GF-D8 (cell line): ENCODE results near the gene AQP1.

Source experiments
- DNase-seq: peaks from one replicate; lab custom pipeline; 2025; lab: John Stamatoyannopoulos, UW

Gene AQP1

GRCh38 chr7:30884881-30885280 is 26.8 kb upstream of the AQP1 start:
- no peak for DNase-seq

DNA sequence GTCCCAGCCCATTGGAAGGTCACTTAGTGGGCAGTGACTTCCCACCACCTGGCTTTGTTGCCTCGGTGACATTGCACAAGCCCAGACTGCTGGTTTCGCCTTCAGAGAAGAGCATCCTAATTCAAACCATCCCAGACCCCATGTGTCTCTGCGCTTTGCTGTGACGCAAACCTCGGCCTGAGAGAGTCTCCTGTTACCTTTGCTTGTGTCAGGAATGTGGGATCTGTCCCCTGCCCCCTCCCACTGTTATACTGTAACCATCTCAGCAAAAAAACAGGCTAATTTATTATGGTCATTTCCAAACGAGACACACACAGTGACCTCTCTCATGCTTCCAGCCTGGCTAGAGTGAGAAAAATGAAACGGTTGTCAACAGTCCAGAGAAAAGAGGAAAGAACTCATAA is 25.0 kb upstream of the AQP1 start:
- no peak for DNase-seq

DNA sequence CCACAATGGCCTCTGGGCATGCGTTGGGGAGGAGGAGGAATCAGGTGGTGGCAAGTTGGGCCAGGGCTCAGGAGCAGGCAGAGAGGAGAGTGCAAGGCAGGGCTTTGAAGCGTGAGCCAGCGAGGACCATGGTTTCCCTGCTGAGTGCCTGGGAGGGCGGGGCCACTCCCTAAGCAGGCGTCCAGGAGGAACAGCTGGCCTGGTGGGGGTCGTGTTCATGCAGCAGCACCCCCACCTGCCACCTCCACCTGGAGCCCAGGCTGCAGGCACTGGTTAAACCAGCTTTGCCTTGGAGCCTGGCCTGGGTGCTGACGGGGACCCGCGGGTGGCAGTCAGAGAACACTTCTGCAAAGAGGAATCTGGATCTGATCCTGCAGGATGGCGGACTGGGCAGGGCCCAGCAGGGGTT is 24.2 kb upstream of the AQP1 start:
- no peak for DNase-seq

- no peak for DNase-seq
These were observed 22.9 kb upstream of the AQP1 start for GRCh38 chr7:30888747-30889146.

DNA sequence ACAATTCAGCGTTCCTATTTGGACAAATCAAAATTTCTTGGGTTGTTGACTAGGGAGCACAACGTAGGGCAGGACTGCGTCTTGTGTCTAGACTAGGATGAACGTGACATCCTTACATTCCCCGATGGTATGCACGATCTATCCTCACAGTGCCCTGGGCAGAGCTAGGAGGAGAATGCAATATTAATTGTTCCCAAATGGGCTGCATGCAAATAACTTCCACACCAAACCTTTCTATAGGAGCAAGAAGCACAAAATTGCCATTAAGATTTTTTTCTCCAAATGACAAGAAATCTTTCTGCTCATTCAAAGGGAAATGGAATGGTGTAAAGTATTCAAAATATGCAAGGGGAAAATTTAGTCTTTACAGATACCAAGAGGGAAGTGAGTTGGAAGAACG is 21.4 kb upstream of the AQP1 start:
- no peak for DNase-seq

GRCh38 chr7:30893357-30893756 is 18.3 kb upstream of the AQP1 start:
- no peak for DNase-seq

DNA sequence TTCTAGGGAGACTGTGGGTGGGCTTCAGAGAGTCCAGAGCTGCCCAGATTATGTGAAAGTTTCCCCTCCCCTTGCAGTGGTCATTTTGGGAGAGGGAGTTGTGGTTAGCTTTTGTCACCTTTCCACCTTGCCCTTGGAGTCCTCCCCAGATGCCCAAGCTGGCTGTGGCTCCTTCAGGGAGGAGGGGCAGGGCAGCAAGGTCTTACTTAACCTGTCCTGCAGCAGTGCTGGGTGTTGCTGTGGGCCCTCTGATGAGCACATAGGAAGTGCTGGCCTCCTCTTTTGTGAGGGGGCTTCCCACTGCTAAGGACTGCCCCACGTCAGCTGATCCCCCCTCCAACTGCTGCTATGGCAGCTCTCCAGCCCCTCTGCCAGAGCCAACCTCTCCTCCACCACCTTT is 17.6 kb upstream of the AQP1 start:
- DNase-seq, result no peak

GRCh38 chr7:30894866-30895605 is 16.6 kb upstream of the AQP1 start:
- no peak for DNase-seq

DNA sequence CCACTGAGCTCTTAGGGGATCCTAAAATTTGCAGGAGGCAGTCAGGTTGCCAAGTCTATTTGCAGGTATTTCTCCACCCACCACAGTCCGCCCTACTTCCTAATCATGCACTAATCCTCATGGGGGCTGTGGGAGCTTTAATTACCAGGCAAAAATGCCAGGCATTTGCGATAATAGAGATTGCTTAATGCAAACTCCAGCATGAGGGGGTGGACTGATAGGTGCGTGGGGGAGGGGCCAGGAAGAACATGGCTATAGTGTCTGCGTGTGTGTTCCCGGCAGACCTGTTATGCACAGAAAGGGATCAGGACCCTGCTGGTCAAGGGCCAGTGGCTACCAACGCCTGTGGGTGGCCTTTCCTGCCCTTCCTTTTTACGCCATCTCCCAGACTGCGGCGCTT is 15.6 kb upstream of the AQP1 start:
- DNase-seq, result no peak

DNA sequence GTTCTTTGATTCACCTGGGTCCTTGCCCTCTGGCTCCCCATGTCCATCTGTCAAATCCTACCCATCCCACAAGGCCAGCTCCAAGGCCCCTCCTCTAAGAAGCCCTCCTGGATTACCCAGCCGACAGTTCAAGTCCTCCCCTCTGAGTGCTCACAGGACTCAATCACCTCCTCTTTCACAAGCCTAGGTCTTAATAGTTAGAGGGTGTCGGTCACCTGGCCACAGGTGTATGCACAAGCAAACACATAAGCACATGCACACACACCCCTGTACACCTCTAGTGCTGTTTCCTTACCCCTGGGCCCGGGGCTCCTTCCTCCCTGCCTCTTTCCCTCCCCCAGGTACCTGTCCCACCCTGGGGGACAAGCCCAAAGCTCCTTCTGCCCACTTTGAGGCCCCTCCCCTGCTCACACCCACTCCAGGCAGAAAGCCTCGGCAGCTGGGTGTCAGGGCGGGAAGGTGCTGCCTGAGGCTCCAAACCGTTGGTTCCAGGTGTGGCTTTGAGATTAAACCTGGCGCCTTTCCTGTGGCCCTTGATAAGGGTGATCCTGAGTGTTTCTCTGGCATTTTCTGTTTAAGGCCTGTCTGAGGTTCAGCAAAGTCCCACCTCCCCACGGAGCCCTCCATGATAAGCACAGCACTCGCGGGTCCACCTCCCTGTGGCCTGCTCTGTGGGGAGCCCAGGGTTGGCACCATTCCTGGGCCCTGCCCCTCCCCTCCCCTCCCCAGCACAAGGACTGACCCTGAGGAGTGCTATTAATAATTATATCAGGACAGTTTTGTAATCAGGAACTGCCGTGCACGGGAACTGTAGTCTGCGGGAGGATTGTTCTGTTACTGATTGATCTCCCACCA is 14.6 kb upstream of the AQP1 start:
- no peak for DNase-seq

- DNase-seq, result no peak
These were observed 13.9 kb upstream of the AQP1 start for GRCh38 chr7:30897770-30898169.

- no peak for DNase-seq
These were observed 13.2 kb upstream of the AQP1 start for GRCh38 chr7:30898411-30898810.

DNA sequence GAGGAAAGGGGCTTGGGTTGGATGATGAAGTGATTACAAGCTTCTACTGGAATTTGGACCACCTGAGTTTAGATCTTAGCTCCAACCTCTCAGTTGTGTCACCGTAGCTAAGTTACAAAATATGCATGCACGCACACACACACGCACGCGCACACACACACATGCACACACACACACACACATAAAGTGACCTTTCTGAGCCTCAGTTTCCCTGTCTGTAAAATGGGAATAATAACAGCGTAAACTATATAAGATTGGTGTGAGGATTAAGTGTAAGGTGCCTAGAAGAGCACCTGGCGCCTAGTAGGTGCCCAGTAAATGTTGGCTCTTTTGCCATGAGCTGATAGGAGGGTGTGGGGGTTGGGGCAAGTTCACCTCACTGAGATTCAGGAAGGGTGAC is 12.6 kb upstream of the AQP1 start:
- DNase-seq, result no peak

- no peak for DNase-seq
These were observed 12.0 kb upstream of the AQP1 start for GRCh38 chr7:30899630-30900029.

DNA sequence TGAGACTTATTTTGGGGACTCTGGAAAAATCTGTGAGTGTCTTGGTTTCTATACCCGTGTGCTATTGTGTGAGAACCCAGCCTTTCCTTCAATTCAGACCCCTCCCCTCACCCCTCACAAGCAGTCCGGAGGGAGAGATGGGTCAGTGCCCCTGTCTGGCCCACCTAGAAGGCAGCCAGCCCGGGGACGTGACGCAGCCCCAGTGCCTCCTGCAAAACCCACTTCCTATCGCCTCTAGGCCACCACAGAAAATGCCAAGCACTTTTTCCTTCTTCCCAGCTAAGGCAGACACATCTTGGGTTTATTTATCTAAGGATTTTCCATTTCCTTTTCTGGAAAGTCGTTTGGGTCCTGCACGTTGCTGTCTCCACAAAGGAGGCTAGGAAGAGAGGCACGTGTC is 11.6 kb upstream of the AQP1 start:
- no peak for DNase-seq

DNA sequence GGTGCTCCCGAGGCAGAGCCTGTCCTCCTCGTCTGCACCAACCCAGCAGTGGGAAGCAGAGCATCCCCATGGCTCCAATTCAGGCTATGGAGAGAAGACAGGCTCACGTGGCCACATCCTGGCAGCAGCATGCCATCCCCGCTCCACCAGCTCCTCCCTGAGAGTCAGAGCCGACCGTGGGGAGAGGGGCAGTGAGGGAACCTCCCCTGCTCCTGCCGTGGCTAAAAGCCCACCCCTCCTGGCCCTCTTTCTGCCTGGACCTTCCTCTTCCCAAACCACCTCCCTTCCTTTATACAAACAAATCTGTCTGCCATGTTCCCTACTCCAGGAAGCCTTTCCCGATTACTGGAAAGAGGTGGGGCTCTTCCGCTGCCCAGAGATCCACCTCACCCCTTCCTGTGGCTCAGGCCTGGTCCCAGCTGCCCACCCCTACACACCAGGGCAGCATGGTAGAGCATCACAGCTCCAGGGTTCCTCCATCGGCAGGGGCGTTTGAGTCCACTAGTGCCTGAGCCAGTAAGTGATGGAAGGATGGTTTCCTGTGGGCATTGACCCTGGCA is 10.8 kb upstream of the AQP1 start:
- no peak for DNase-seq

- DNase-seq, result no peak
These were observed 9.8 kb upstream of the AQP1 start for GRCh38 chr7:30901856-30902255.

DNA sequence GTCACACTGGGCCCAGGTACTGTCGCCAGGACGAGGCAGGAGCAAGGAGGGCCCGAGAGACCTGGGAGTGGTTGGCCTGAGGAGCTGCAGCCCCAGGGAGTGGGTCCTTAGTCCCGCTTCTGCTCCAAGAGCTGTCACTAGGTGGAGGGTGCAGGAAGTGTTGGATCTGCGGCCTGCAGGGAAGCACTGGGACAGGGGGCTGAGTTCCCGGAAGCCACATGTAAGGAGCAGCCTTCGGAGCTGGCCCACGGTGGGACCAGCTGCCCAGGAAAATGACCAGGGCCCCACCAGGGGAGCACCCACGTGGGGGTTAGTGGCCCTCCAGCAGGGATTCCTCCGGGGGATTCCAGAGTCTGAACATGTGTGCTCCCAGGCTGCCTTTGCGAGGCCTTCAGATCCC is 9.2 kb upstream of the AQP1 start:
- DNase-seq, result no peak

- DNase-seq, result no peak
These were observed 8.5 kb upstream of the AQP1 start for GRCh38 chr7:30903146-30903545.

- no peak for DNase-seq
These were observed 7.1 kb upstream of the AQP1 start for GRCh38 chr7:30904561-30904960.

DNA sequence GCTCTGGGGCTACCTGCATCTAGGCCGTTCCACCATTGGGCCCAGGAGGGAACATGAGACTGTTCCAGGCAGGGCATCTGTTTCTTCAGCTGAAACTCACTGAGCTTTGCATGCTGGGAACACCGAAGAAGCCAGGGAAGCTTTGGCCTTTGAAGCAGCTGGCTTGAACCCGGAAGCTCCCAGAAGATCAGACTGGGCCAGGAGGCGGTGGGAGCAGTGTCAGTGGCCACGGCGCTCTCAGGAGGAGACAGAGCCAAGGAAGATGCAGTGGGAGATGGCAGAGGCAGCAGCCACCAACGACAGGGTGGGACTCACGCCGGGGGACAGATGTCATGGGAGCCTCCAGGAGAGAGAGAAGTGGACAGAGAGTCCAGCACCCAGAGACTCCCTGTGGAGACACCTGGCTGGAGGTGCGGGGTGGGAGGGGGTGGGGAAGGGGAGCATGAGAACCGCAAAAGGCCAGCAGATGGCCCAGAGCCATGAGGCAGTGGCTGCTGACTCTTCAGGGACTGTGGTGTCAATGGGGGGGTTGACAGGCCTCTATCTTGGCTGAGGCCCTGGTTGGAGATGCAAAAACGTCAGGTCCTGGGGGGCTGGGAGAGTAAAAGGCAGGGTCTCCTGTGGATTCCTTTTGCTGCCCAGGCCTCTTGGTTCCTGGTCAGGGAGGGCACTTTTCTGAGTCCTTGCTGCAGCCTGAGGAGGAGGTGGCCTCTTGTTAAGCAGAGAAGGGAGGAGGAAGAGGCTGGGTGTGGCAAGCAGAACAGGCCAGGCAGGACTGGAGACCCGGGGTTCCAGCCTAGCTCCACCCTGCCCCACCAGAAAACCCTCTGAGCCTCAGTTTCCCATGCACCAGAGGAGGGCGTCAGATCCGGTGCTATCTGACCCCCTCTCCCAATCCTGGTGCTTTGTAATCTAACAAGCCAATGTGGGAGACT is 6.3 kb upstream of the AQP1 start:
- no peak for DNase-seq

- DNase-seq, result no peak
These were observed 5.6 kb upstream of the AQP1 start for GRCh38 chr7:30906014-30906413.
